OCI-LY1 (cell line): Measurements from ENCODE around the gene SLX4IP.

Experiments
- H2AFZ ChIP-seq: fragments of 200-600 bp; sonication (generic), shearing (Covaris generic); 2 replicates; pipeline ENCODE4 v1.6.0; 2014; ENCODE audit warnings: antibody characterized with exemption, mild to moderate bottlenecking, low read length
- H3F3A ChIP-seq: fragments of 200-600 bp; sonication (generic), shearing (Covaris generic); 2 replicates; pipeline ENCODE4 v1.6.0; 2014; ENCODE audit warnings: mild to moderate bottlenecking, antibody characterized with exemption, low read length, moderate library complexity; ENCODE audit not compliant: insufficient read depth
- H3K27ac ChIP-seq: fragments of 200-600 bp; sonication (generic); 2 replicates; pipeline ENCODE4 v1.5.1; 2014; ENCODE audit warnings: low read length, mixed run types, mild to moderate bottlenecking, low read depth; ENCODE audit not compliant: poor library complexity, severe bottlenecking
- H3K27me3 ChIP-seq: fragments of 200-600 bp; sonication (generic); 2 replicates; pipeline ENCODE4 v1.6.0; 2014; ENCODE audit warnings: antibody characterized with exemption, mild to moderate bottlenecking, low read length, moderate library complexity; ENCODE audit not compliant: insufficient read depth
- H3K36me3 ChIP-seq: fragments of 200-600 bp; sonication (generic); 2 replicates; pipeline ENCODE4 v1.6.1; 2014; ENCODE audit warnings: mild to moderate bottlenecking, antibody characterized with exemption, low read length, moderate library complexity, mixed read lengths; ENCODE audit not compliant: insufficient read depth
- H3K4me1 ChIP-seq: fragments of 200-600 bp; sonication (generic); 2 replicates; pipeline ENCODE4 v1.5.1; 2014; ENCODE audit warnings: mild to moderate bottlenecking, low read length, moderate library complexity; ENCODE audit not compliant: insufficient read depth, severe bottlenecking
- H3K4me2 ChIP-seq: fragments of 200-600 bp; sonication (generic), shearing (Covaris generic); 2 replicates; pipeline ENCODE4 v1.6.1; 2014; ENCODE audit warnings: low read length
- H3K4me3 ChIP-seq: fragments of 200-600 bp; sonication (generic); 2 replicates; pipeline ENCODE4 v1.5.1; 2014; ENCODE audit warnings: low read length, low read depth, mild to moderate bottlenecking, mixed read lengths; ENCODE audit not compliant: poor library complexity, severe bottlenecking
- H3K79me2 ChIP-seq: fragments of 200-600 bp; shearing (Covaris generic); 2 replicates; pipeline ENCODE4 v1.6.1; 2016; ENCODE audit warnings: mixed run types, low read length, mixed read lengths; ENCODE audit not compliant: insufficient read depth
- H3K9ac ChIP-seq: fragments of 200-600 bp; sonication (generic), shearing (Covaris generic); 2 replicates; pipeline ENCODE4 v1.6.1; 2014; ENCODE audit warnings: mild to moderate bottlenecking, low read length, mixed read lengths
- H3K9me2 ChIP-seq: fragments of 200-600 bp; sonication (generic), shearing (Covaris generic); 2 replicates; pipeline ENCODE4 v1.6.1; 2014; ENCODE audit warnings: low read depth, mild to moderate bottlenecking, low read length, mixed read lengths
- H3K9me3 ChIP-seq: fragments of 200-600 bp; shearing (Covaris generic); 2 replicates; pipeline ENCODE4 v1.6.1; 2014; ENCODE audit warnings: low read length, mixed read lengths
- H4K20me1 ChIP-seq: fragments of 200-600 bp; sonication (generic), shearing (Covaris generic); 2 replicates; pipeline ENCODE4 v1.6.0; 2016; ENCODE audit warnings: mild to moderate bottlenecking, low read length; ENCODE audit not compliant: insufficient read depth
- CTCF ChIP-seq: fragments of 200-600 bp; sonication (generic), shearing (Covaris generic); IDR thresholded peaks from 2 replicates; pipeline ENCODE4 v1.5.1; 2017; ENCODE audit warnings: mild to moderate bottlenecking, antibody characterized with exemption, low read length, moderate library complexity, mixed read lengths
- EZH2 ChIP-seq: fragments of 200-600 bp; sonication (generic), shearing (Covaris generic); IDR thresholded peaks from 2 replicates; pipeline ENCODE4 v1.8.0; 2017; ENCODE audit warnings: borderline replicate concordance, mixed run types, mild to moderate bottlenecking, antibody characterized with exemption, low read length, moderate library complexity, mixed read lengths

The SLX4IP gene

GRCh38 chr20:10530883-10531282 is 95.8 kb downstream of the SLX4IP start:
- Histone ChIP-seq H4K20me1 (no peaks in the 10 kb centered on the region), H3K27ac (no peak overlapping the region), H3K36me3 (no peaks in the 10 kb centered on the region), H3K4me1 (no peaks in the 10 kb centered on the region), H3K4me3 (no peak overlapping the region), H3F3A (no peaks in the 10 kb centered on the region), H3K4me2 (no peak overlapping the region), H3K9me2 (no peaks in the 10 kb centered on the region), H3K27me3 (no peaks in the 10 kb centered on the region), H3K79me2 (no peaks in the 10 kb centered on the region), H3K9me3 (no peaks in the 10 kb centered on the region), H2AFZ (no peak overlapping the region), H3K9ac (no peak overlapping the region)
- no peak for TF ChIP-seq EZH2
- no peak for TF ChIP-seq CTCF

GRCh38 chr20:10531848-10532247 is 96.7 kb downstream of the SLX4IP start:
- Histone ChIP-seq H3K27ac (no peak overlapping the region), H2AFZ (no peak overlapping the region), H3K4me2 (no peak overlapping the region), H3K4me3 (no peak overlapping the region), H3K79me2 (no peaks in the 10 kb centered on the region), H3K27me3 (no peaks in the 10 kb centered on the region), H4K20me1 (no peaks in the 10 kb centered on the region), H3K9me2 (no peaks in the 10 kb centered on the region), H3K9me3 (no peaks in the 10 kb centered on the region), H3F3A (no peaks in the 10 kb centered on the region), H3K9ac (no peak overlapping the region), H3K4me1 (no peaks in the 10 kb centered on the region), H3K36me3 (no peaks in the 10 kb centered on the region)
- TF ChIP-seq EZH2 (no peak), CTCF (no peak)

GRCh38 chr20:10532361-10532760 is 97.3 kb downstream of the SLX4IP start:
- no peaks in the 10 kb centered on the region for H3K27me3 ChIP-seq
- H3K9me3 ChIP-seq: no peaks in the 10 kb centered on the region
- H3K4me2 ChIP-seq: no peak overlapping the region
- H2AFZ ChIP-seq: no peak overlapping the region
- H3K9ac ChIP-seq: no peak overlapping the region
- no peaks in the 10 kb centered on the region for H3K9me2 ChIP-seq
- no peak overlapping the region for H3K27ac ChIP-seq
- H3K79me2 ChIP-seq: no peaks in the 10 kb centered on the region
- H3K4me3 ChIP-seq: no peak overlapping the region
- H3F3A ChIP-seq: no peaks in the 10 kb centered on the region
- no peaks in the 10 kb centered on the region for H4K20me1 ChIP-seq
- no peaks in the 10 kb centered on the region for H3K4me1 ChIP-seq
- TF ChIP-seq EZH2 (no peak), CTCF (no peak)
- H3K36me3 ChIP-seq: no peaks in the 10 kb centered on the region
